Dermis lymphatic vessel endothelial cell (primary cell): ENCODE data around the gene MGAT4B. TPM values are rescaled to one million over a fixed set of nuclear protein-coding genes. Genes with fewer than 3 reads are reported as not detected.

Source experiments
- total RNA-seq: library from RNA; depleted of rRNA; stranded (reverse); fragments of >200 nt; gene quantifications from 2 replicates; pipeline ENCODE4 v1.2.1, GENCODE V29; 2014

MGAT4B gene
- total RNA-seq: 113 and 120 TPM in 2 replicates

GRCh38 chr5:179806250-179807048 is at the start of gene MGAT4B:
TSS of gene MGAT4B (minus strand) at chr5:179806866. CDS start at chr5:179806583, 283 bp downstream.

GRCh38 chr5:179820483-179821297 is 14.0 kb upstream of the MGAT4B start, which contains the start of gene SQSTM1:
TSS of gene SQSTM1 (plus strand) at chr5:179820905. CDS start at chr5:179820937, 32 bp downstream.

GRCh38 chr5:179793468-179794139 is 13.1 kb downstream of the MGAT4B start, which contains the start of gene LTC4S:
TSS of gene LTC4S (plus strand) at chr5:179793986. CDS start at chr5:179794081, 95 bp downstream.

Other genes starting within 250 kb of the MGAT4B start
- gene HNRNPH1, start 183.2 kb downstream of the MGAT4B start, total RNA-seq: 586 and 861 TPM in 2 replicates
- gene CBY3, start 125.8 kb downstream of the MGAT4B start, total RNA-seq: 0.09 and 0.43 TPM in 2 replicates
- 897 and 1,028 TPM in 2 replicates for gene CANX, start 107.9 kb downstream of the MGAT4B start, total RNA-seq
- 6.4 and 8.9 TPM in 2 replicates for gene MAML1, start 74.0 kb downstream of the MGAT4B start, total RNA-seq
- 0.33 and 0.52 TPM in 2 replicates for gene LTC4S, start 12.9 kb downstream of the MGAT4B start, total RNA-seq
- 486 and 597 TPM in 2 replicates for gene SQSTM1, start 14.0 kb upstream of the MGAT4B start, total RNA-seq
- 4.8 and 6.9 TPM in 2 replicates for gene MRNIP, start 52.0 kb upstream of the MGAT4B start, total RNA-seq
- 51.0 and 71.4 TPM in 2 replicates for gene TBC1D9B, start 101.0 kb upstream of the MGAT4B start, total RNA-seq